ENCODE data around the gene FSIP1.

The FSIP1 gene

DNA sequence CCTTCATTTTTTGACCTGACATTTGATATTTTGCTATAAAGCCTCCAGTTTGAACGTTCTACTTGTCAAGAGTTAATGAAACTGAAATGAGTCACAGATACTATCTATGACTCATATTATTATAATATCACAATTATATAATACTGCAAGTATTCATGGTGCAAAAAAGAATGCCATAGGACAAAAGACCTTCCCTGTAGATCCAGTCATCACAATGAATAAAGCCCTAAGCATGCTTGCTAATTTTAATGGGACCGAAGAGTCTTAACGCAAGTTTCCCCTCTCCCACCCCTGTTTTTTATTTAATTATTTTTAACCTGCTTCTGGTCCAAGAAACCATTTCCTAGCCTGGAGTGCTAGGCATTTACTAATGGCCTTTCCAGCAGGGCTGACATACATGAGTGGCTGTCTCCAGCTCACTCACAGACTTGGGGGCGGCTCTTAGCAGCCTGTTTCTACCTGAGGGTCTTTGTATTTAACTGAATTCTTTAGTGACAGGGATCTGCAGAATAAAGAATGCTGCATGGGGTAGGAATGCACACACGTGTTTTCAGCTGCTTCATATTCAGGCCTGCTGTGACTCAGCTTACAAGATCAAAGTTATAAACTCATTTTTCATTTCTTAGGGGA is 140.5 kb downstream of the FSIP1 start:
- DNase-seq = peak; percentile 85

DNA sequence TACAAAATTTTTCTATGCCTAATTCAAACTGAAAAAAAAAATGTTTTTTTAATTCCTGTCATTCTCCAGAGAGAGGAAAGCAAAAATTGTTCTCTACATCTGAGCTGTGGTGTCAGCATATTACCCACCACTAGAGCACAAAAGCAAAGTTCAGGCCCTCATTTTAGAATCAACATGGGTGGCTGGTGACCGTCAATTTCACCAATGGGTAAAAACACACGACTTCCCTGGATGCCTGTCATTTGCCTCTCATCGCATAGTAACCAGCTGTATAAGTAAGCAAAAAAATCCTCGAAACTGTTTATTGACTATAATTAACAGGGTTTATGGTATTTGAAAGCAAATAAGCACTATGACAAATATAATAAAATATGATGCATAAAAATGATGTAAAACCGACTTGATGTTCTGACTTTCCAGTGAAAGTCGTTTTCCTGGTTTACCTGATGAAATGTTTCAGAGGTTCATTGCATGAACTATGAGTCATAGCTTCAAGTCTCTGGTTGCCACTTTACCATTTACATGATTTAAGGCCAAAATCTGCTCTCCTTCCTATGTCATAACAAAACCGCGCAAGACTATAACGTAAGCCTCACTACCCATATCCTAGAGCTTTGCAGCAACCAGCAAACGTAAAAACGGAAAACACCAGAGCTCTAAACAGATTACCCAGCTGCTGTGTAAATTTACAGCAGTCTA is 141.3 kb downstream of the FSIP1 start:
- DNase-seq = peak; percentile 34

DNA sequence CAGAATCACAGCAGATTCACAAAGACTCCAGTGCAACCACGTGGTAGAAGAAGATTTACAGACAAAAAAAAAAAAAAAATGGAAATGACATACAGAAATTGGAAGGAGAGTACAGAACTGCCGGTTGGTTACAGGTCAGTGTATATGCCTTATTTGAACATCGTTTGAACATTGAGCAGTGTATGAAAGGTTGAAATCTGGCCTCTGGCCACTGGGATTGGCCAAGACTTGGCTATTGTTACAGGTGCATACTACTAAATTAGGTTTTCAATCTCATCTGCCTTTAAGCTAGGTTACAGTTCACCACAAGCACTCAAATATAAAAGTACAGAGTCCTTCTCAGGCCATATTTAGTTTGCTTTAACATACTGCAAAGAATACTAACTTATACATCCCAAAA is 142.0 kb downstream of the FSIP1 start:
- no peak for DNase-seq

DNA sequence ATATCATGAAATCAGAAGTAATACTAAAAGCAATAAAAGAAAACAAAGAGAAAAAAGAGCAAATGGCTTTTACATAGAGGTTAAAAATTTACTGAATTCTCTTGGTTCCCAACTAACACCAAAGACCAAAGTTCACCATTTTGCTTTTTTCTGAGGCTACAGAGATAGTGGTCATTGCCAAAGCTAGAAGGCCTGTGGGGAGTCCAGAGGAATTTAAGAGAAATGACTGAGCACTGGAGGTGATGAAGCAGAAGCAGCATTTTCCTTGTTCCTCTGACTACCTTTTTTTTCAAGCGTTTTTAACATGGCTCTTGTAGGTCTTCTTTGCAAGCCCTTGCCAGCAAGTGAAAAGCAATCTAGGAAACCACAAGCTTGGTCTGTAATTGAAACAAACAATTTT is 143.6 kb downstream of the FSIP1 start:
- DNase-seq = no peak

DNA sequence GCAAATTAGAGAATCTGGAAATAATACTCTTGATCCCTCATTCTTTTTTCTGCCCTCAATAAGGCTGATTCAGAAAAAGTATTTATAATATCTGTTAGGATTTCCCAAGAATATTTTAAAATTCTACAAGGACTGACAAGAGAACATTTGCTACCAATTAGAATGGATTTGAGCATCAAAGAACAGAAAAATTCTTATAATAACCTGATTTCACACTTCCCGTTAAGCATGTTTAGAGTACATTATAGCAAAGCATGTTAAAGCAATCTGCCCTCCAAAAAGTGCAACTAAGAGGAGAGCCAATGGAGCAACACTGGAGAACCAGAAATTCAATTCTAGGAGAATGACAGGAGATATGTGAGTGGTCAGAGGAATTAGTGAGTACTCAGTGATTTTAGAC is 144.6 kb downstream of the FSIP1 start:
- DNase-seq = no peak

DNA sequence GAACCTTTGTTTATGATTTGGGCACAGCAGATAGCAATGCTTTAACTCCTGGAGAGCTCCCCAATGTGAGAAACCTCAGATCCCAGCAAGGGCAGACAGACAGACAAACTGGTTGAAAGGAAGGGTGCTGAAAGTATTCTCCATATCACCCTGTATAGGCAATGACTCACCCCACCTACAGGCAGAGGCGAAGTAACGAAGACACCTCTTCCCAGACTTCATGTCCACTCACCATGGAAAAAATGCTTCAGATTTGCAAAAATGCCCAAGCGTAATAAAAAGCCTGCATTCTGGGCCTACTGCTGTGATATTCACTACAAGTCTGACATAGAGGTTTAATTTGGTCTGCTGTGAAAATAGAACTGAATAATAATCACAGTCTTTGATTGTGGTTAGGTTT is 151.3 kb downstream of the FSIP1 start:
- peak; percentile 15 for DNase-seq

DNA sequence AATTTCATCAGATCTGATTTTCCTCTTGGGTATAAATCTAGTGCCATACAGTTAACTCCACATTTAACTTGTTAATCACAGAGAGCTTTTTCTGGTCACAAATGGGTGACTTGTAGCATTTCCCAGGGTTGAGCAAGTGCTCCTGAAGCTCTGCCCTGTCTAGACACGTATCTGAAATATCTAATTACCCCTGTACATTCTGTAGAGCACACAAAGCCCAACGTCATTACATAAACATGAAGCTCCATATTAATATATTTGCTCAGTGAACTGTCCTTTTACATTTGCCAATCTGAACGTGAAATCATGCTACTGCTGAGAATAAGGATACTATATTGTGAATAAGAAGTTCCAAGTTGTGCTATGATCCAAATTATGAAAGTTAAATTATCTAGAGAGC is 152.7 kb downstream of the FSIP1 start:
- DNase-seq = no peak

DNA sequence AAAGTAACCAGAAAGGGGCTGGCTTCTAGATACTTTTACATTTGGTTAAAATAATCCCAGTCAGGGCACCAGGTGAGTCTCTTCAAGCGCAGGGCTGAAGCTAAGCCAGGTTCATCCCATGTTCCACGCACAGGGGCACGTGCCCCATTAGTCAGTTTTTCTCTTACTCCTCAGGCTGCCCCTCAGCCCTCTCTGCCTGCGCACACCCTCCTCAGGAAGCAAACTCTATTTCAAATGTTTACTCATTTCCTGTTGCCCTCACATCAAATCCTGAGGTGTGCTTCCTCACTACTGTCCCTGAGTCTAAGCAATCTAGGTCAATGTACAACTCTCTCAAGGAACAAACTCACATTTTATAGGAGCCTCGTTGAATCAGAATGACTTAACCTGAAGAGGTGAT is 153.3 kb downstream of the FSIP1 start:
- peak; percentile 35 for DNase-seq

DNA sequence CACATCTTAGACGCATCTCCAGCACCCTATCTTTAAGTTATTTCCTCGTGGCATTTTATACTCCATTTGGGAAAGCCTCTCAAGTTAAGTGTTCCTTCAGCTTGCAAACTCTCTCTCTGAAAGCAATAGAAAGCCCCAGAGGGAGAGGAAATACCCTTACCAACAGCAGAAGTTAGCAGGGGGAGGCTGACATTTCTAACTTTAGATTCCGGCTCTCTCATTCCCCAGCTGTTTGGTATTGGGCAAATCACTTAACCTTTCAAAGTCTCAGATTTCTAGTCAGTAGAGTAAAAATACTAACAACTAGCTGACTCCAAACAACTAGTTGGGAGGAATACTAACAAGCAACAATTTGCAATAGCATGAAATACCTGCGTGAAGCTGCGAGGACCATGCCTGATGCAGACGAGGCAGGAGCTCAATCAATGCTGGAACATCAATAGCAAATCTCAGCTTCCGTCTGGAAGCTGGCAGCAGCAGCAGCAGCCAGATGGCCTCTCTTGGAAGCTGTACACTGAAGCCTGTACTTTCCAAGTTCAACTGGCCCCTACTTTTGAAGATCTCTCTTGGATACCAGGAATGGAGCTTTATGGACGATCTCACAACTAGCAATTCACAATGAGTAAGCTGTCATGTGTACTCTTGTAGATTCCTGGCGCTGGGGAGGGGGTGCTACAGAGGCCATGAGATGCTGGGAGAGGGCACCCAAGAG is 153.9 kb downstream of the FSIP1 start:
- no peak for DNase-seq

DNA sequence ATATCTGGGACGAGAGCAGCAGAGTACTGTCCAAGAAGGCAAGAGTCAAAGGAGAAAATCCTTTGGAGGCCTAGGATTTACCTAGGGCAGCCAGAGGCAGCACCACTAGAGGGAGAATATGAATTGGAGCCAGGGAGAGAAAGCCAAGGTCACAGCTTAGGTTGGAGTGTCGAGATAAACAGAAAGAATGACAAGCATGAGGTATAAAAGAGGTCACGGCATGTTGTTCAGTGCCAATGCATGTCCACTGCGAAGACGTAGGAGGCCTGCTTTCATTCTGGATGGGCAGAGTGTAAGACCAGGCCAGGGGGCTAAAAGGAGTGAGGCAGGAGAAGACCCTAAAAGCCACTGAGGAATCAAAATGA is 154.5 kb downstream of the FSIP1 start:
- DNase-seq = no peak

DNA sequence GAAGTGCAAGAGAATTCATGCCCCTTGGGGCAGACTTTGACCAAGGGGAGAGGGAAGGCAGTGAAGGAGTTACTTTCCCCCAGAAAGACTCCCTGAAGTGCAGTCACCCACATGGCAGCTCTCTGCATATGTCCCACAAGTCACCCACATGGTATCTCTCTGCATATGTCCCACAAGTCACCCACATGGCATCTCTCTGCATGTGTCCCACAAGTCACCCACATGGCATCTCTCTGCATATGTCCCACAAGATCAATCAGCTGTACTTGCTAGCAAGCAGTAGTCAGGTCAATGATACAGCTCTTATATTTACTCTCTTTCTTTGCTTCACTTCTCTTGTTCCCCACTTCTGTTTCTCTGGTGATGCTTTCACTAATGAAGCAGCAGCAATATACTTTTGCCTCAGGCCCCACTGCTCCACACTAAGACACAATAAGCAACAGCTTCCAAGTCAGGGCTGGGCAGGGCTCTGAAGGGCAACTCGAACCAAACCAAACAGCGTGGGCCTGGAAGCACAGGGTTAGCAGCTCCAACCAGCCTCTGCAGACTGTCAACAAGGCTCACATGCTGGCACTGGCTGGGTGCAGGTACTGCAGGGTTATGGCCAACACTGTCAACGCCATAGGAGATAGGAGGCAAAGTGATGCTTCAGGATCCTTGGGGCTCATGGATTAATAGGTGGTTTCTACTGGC is 155.0 kb downstream of the FSIP1 start:
- DNase-seq = no peak

DNA sequence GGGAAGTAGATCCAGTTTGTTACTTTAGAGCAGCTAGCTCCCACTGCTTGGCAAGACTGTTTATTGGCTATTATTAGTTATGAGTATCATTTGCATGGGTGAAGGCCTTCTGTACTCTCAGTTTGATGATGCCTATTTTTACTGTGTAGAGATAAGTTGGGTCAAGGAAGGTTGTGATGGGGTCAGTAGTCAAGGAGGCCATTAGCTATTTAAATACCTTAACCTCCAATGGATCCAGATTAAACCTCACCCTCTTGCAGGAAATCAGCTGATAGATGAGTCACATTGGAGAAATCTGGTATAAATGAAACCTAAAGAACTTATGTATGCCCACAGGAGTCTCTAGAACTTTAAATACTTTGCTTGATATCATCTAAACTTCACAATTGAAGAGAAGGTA is 156.8 kb downstream of the FSIP1 start:
- peak; percentile 46 for DNase-seq

DNA sequence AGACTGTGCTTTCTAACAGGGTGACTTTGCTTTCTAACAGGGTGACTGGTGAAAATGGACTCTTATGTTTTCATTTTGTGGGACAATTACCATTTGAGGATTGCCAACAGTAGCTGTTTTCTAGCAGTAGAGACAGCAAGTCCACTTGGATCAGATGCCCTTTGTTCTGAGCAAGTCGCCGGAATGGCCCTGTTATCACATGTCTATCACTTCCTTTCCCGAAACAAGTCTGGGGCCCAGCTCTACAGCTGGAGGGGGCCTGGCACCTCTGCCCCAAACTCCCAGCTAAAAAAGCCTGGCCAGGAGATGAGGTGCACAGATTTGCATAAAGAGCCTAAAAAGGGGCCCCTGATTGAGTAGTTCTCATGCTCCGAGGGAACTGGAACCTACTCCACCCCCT is 157.2 kb downstream of the FSIP1 start:
- no peak for DNase-seq

DNA sequence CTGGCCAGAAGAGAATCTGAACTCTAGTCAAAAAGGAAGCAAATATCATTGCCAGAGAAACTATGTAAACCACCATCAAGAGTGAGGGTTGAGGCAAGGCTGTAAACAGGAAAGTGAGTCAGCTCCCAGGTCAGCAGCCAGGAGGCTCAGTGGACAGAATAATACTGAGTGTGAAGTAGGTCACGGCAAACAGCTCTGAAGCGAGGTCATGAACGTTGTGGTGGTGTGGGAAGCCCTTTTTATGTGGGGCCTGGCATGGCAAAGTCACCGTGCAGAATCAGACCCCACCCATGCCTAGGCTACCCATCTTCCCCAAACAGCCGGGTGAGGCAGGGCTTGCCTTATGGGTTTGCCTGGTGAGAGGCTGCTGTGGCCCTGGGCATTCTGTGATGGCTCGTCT is 157.8 kb downstream of the FSIP1 start:
- peak; percentile 90 for DNase-seq

DNA sequence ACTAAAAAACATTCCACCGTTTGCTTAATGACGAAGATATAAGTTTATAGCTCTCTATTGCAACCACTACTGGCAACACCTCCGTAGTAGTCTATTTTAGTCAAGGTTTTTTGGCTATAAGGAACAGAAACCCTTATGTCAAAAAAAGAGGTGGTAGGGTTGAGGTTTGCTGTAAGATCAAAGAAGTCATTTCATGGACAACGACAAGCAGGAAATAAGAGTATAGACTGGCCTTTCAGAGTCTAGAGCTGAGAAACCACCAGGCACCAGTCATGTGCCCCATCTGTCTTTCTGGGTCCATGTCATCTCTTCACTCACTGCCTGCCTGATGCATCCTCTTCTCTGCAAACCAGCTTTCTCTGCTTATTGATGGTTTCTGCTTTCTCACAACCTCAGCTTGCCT is 159.1 kb downstream of the FSIP1 start:
- no peak for DNase-seq

DNA sequence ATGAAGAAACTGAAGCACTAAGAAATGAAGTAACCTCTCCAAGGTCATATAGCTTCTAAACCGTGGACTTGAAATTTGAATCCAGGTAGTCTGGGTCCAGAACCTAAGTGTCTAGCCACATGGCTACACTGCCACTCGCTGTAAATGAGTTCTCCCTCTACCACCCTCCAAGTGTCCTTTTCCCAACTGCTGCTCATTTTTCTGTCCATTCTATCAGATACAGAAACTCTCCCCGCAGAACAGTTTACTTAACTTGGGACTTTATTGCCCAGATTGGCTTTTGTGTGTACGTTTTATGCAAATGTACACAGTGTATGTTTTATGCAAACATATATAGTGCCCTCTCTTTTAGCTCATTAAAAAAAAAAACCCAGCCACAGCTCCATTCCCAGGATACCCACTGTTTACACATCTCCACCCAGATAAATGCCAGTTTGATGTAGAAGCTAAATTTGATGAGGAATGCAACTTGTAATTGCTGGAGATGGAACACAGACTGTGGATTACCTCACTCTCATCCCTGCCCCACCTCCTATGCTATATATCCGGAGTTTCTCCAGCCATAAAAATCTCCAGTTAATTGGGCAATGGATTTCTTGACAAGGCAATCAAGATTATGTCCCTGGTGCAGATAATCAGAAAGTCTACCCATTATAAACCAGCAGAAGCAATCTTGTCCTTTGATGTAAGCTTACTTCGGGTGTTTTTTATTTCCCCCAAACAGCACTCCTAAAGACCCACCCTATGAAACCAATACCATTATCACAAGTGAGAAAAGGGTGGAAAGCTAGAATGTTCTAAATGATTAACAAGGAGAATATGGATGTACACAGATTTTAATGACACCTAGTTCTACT is 159.8 kb downstream of the FSIP1 start:
- no peak for DNase-seq

DNA sequence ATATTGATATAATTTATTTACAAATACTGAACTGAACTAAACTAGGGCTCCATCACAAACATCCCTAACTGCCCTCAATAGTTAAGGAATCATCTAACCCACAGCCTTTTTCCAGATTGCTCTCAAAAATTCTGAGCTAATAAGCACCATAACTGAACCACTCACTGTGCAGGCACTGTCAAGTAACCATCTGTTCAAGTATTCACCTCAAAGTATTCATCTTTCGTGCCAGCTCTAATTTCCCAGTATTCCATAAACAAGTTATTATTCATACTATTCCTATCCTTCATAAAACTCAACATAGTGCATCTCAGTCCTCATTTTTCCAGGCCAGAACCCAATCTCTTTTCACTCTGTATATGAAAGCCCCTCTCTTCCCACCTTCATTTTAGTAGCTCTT is 160.7 kb downstream of the FSIP1 start:
- DNase-seq = no peak

DNA sequence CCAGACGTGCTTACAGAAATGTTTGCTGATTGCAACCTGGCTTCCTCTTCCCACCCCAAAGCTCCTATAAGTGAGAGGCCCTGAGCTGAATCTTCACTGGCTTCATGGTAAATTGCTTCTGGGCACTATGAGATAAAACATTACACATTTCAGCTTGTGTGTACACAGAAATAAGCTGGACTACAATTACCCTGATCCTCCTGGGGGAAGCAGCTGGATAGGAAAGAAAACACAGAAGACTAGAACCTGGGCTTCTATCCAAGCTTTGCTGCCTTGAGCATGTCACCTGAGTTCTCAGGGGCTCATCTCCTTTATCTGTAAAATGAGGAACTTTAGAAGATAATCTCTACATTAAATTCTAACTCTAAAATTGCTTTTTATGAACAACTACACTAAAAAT is 161.4 kb downstream of the FSIP1 start:
- DNase-seq = no peak

DNA sequence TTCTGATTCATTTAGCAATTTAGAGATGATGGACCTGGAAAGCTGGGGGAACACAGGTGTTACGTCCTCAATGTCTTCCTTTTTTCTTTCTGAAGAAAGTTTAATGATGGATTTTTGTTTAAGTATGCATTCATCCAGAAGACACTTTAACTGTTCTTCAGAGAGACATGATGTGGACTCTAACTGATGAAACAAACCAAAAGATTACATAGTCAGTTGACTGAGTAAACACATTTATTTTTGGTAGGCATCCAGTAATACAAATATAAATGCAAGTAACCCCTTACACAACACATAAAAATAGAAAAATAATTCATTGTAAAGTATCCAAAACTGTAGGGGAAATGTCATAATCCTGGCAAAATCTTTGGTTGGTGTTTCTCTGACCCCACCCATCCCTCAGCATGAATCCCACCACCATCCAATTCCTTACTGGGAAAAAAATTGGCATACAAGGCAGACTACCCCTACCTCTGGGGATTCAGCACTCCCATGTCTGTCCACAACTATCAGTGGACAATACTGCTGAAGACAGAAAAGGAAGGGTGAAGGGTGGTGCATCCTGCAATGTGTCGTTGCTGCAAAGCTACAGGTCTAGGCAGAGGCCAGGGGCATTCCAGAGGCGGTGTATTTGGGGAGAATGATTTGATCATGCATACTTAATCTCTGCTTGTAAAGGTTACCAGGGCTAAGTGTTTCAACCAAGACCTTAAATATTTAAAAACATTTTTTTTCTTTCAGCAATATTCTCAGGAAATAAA is 164.4 kb downstream of the FSIP1 start:
- DNase-seq = no peak

DNA sequence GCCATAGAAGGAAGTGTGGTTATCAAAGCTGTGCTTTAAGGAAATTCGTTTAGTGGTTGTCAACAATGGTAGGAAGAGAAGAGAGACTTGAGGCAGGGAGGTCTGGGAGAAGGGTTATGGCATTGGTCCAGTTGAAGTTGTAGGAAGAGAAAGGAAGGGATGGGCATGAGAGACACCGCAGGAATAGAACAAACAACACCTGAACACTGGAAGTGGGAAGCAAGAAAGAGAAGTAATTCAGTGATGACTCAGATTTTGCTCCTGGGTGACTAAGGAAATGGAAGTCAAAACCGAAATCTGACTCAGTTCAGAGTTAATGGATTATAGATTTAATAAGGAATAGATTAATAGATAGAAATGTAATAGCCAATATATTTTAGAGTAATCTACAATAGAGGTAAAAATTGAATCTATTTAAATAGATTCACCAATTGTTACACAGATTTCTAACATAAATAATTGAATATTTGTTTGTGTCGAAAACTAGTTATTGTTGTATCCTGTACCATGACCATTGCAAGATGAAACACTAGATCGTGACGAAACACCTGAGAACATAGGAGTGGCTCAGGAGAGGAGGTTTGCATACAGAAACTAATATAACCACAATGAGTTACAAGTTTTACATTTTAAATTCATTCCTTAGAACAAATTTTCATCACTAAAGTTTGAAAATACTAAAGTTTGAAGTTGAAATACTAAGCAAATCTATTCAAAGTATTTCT is 165.7 kb downstream of the FSIP1 start:
- peak; percentile 3 for DNase-seq

DNA sequence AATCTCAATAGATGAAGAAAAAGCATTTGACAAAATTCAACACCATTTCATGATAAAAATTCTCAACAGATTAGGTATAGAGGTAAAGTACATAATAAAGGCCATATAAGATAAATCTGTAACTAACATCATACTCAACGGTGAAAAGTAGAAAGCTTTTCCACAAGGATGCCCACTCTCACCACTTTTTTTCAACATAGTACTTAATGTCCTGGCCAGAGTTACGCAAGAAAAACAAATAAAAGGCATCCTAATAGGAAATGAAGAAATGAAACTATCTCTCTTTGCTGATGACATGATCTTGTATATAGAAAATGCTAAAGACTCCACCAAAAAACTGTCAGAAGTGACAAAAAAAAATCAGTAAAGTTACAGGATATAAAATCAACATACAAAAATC is 168.8 kb downstream of the FSIP1 start:
- DNase-seq = no peak

All from EL (cell line).